AG09309 (cell line): ENCODE data around the gene CREB5.

Experiments used
- DNase-seq: peaks from one replicate; pipeline ENCODE4 v3.0.0-alpha.2; 2010; ENCODE audit warnings: low read depth
- H3K4me3 ChIP-seq: 2 replicates; pipeline ENCODE4 v1.5.1; 2011; ENCODE audit warnings: mild to moderate bottlenecking, low read depth, low read length, moderate library complexity; ENCODE audit not compliant: control insufficient read depth
- CTCF ChIP-seq: IDR thresholded peaks from 2 replicates; pipeline ENCODE4 v1.5.1; 2011; ENCODE audit warnings: mild to moderate bottlenecking, low read depth, low read length, inconsistent platforms; ENCODE audit not compliant: insufficient read depth, control insufficient read depth; ENCODE audit errors: missing control alignments

The CREB5 gene

GRCh38 chr7:28836716-28837115 lies 424.4 kb downstream of the CREB5 start:
- no peak overlapping the region for H3K4me3 ChIP-seq
- DNase-seq: no peak
- no peak for TF ChIP-seq CTCF

- TF ChIP-seq CTCF: no peak
- DNase-seq: no peak
Observed at GRCh38 chr7:28837216-28837615, 424.9 kb downstream of the CREB5 start.

GRCh38 chr7:28840592-28840995 lies 428.3 kb downstream of the CREB5 start:
- no peak for DNase-seq

More at GRCh38 chr7:28837216-28837615, 424.9 kb downstream of the CREB5 start:
- no peak overlapping the region for H3K4me3 ChIP-seq

GRCh38 chr7:28841766-28842165 lies 429.4 kb downstream of the CREB5 start:
- H3K4me3 ChIP-seq: no peak overlapping the region
- DNase-seq: no peak
- no peak for TF ChIP-seq CTCF

More at GRCh38 chr7:28840592-28840995, 428.3 kb downstream of the CREB5 start:
- no peak overlapping the region for H3K4me3 ChIP-seq
- TF ChIP-seq CTCF: peak; percentile 47

- no peak overlapping the region for H3K4me3 ChIP-seq
- no peak for DNase-seq
- TF ChIP-seq CTCF: no peak
Observed at GRCh38 chr7:28842769-28843295, 430.5 kb downstream of the CREB5 start.

GRCh38 chr7:28845106-28845505 lies 432.8 kb downstream of the CREB5 start:
- no peak overlapping the region for H3K4me3 ChIP-seq
- TF ChIP-seq CTCF: no peak
- no peak for DNase-seq

- H3K4me3 ChIP-seq: no peak overlapping the region
- DNase-seq: no peak
- TF ChIP-seq CTCF: no peak
Observed at GRCh38 chr7:28847176-28847575, 434.9 kb downstream of the CREB5 start.
